HUES6 (cell line): ENCODE measurements around the gene CAVIN3.

Source experiments
- H3K27ac ChIP-seq: 2 replicates; pipeline ENCODE4 v1.7.0; 2013; ENCODE audit warnings: low read depth, mild to moderate bottlenecking, low read length, inconsistent platforms
- H3K27me3 ChIP-seq: 2 replicates; pipeline ENCODE4 v1.6.1; 2013; ENCODE audit warnings: low read length; ENCODE audit not compliant: control insufficient read depth, insufficient read depth
- H3K36me3 ChIP-seq: 2 replicates; pipeline ENCODE4 v1.6.1; 2013; ENCODE audit warnings: low read length; ENCODE audit not compliant: control insufficient read depth, insufficient read depth
- H3K4me1 ChIP-seq: 2 replicates; pipeline ENCODE4 v1.6.1; 2013; ENCODE audit warnings: low read length; ENCODE audit not compliant: control insufficient read depth, insufficient read depth
- H3K4me3 ChIP-seq: 2 replicates; pipeline ENCODE4 v1.5.1; 2013; ENCODE audit warnings: low read depth, low read length
- H3K9ac ChIP-seq: one replicate; pipeline ENCODE4 v1.6.1; 2013; ENCODE audit warnings: mild to moderate bottlenecking, low read length
- H3K9me3 ChIP-seq: 2 replicates; pipeline ENCODE4 v1.6.1; 2013; ENCODE audit warnings: low read depth, low read length; ENCODE audit not compliant: control insufficient read depth, insufficient read depth

The CAVIN3 gene, protein sequence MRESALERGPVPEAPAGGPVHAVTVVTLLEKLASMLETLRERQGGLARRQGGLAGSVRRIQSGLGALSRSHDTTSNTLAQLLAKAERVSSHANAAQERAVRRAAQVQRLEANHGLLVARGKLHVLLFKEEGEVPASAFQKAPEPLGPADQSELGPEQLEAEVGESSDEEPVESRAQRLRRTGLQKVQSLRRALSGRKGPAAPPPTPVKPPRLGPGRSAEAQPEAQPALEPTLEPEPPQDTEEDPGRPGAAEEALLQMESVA

DNA sequence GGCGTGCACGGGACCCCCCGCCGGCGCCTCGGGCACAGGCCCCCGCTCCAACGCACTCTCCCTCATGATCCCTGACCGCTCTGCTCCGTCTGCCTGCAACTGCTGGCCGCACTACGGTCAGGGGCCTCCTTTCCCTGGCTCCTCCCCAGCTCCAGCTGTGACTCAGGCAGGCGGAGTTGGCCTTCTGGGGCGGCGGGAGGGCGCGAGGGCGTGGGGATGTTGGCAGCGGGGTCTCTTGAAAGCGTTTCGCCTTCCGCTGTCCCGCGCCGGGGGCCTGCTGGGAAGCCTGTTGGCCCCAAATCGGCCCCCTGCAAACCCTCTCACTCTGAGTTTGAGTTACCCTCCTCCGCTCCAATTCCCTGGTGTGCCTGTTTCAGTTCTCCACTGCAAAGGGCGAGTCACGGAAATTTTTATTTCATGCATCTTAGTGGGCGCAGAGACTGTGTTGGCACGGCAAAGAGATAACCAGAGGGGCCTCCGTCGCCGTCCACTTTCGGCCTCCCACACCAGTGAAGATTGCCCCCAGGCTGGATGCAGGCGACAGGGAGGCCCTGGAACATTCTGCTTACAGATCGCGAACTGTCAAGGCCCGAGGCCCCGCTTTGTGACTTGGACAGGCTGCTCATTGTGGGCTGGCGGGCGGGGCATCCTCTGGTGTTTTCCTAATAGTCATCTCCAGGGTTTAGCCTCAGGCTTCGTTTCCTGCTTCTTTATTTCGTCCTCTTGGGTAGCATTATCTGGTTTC lies at the start of gene CAVIN3:
Gene CAVIN3, minus strand, starts transcription at position 91 of the 745 bp plus-strand sequence. Its CDS starts 25 bp downstream, at position 66.
- H3K9me3 ChIP-seq = no peaks in the 10 kb centered on the region
- peak within 1 kb of the TSS; percentile 88 for H3K27ac ChIP-seq
- H3K9ac ChIP-seq = peak within 1 kb of the TSS; percentile 98
- peak within 1 kb of the TSS; percentile 85 for H3K4me3 ChIP-seq
- no peaks in the 10 kb centered on the region for H3K36me3 ChIP-seq
- no peaks in the 10 kb centered on the region for H3K27me3 ChIP-seq
- peaks cover 46% of the 10 kb centered on the region for H3K4me1 ChIP-seq

DNA sequence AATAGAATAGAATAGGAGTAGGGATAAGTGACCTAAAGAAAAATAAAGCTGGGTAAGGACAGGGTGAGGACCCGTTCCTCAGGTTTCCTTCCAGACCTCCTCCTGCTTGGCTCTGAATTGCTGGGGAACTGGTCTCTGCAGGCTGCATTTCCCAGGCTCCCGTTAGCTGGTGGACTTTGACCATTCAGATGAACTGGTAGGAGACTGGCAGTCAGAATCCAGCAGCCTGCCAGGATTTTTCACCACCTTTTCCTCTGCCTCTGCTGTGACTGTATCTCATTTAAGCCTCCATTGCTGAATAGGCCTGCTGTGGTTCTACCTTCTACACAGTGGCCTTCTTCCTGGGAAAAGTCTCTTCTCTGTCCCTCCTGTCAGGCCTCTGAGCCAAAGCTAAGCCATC lies 45.4 kb upstream of the CAVIN3 start:
- H3K4me1 ChIP-seq = peaks cover 4% of the 10 kb centered on the region; the same call in 1 of the 2 replicates
- H3K4me3 ChIP-seq = no peak overlapping the region
- no peaks in the 10 kb centered on the region for H3K9me3 ChIP-seq
- no peak overlapping the region for H3K27ac ChIP-seq
- no peaks in the 10 kb centered on the region for H3K36me3 ChIP-seq
- H3K9ac ChIP-seq = no peak overlapping the region
- no peaks in the 10 kb centered on the region for H3K27me3 ChIP-seq

DNA sequence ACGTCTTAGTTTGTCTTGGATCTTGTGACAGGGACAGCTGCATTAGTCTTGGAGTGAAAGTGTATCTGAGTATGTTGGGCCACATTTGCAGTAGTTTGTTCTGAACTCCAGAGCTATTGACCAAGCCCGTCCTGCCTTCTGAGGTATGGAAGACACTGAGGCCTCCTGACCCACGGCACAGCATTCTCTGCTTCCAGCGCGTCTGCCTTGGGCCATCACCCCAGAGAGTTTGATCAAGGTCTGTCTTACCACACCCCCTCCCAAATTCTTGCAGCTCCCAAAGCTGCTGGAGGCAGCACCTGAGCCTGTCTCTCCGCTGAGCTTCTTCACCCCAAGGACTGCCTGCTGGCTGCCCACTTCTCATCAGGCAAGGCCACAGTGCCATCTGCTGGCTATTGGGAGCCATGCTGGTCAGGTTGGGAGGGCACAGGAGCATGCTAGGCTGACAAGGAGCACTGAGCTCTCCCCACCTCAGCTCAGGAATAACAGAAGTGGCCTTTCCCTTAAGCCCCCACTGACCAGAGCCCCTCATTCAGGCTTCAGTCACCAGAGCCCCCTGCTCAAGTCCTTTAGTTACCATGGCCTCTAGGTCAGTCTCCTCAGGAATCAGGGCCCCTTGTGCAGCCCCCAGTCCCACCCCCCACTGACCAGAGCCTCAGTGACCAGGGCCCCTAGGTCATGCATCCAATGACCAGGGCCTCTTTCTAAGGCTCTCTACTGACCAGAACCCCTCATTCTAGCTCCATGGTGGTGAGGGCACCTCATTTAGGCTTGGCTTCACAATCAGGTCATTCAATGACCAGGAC lies 42.8 kb upstream of the CAVIN3 start:
- Histone ChIP-seq H3K9me3 (no peaks in the 10 kb centered on the region), H3K27ac (no peak overlapping the region), H3K4me1 (peaks cover 4% of the 10 kb centered on the region; the same call in 1 of the 2 replicates), H3K9ac (no peak overlapping the region), H3K36me3 (no peaks in the 10 kb centered on the region), H3K27me3 (no peaks in the 10 kb centered on the region), H3K4me3 (no peak overlapping the region)

DNA sequence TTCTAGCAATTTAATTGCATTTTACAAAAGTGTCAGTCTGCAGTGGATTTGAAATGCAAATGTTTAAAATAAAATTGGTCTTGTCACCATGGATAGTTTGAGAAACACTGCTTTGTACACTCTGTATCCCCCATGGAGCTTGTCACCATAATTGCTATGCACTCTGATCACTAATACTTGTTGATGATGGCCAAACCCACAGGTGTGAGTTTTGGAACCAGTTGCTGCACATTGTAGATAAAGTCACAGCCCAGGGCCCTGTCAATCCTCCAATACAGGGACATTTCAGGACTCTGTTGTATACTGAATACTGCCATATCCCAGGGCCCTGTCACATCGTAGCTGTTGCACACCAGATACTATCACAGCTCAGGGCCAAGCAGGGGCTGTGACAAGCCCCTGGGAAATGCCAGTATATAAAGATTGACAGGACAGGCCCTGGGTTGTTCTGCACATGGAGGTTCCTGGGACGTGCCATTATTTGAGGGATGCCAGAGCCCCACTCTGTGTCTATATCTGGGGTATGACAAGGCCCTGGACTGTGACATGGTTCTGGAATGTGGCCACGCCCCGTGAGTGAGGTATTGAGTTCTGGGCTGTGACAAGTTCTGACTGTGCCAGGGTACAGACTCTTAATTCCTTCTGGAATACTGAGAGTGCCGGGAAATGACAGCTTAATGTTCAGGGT lies 42.0 kb upstream of the CAVIN3 start:
- H3K9me3 ChIP-seq = no peaks in the 10 kb centered on the region
- H3K9ac ChIP-seq = no peak overlapping the region
- H3K4me1 ChIP-seq = peaks cover 4% of the 10 kb centered on the region; the same call in 1 of the 2 replicates
- no peaks in the 10 kb centered on the region for H3K27me3 ChIP-seq
- no peaks in the 10 kb centered on the region for H3K36me3 ChIP-seq
- H3K4me3 ChIP-seq = no peak overlapping the region
- H3K27ac ChIP-seq = no peak overlapping the region

DNA sequence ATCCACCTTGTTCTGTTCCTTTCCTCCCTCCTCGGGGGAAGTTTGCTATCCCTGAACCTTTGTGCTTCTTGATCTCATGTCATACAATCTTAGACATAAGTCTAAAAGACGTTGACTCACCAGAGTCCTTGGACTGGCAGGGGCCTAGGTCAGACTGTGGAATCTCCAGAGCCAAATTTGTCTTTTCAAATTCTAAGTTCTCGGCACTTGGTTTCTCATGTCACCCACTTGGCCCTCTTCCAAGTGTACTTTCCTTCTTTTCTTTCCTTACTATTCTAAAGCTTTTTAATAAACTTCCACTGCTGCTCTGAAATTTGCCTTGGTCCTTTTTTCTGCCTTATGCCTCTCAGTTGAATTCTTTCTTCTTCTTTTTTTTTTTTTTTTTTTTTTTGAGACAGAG lies 39.9 kb upstream of the CAVIN3 start:
- no peaks in the 10 kb centered on the region for H3K36me3 ChIP-seq
- no peak overlapping the region for H3K4me3 ChIP-seq
- H3K9me3 ChIP-seq = no peaks in the 10 kb centered on the region
- H3K27me3 ChIP-seq = no peaks in the 10 kb centered on the region
- no peak overlapping the region for H3K27ac ChIP-seq
- no peak overlapping the region for H3K9ac ChIP-seq
- H3K4me1 ChIP-seq = peaks cover 4% of the 10 kb centered on the region; the same call in 1 of the 2 replicates

DNA sequence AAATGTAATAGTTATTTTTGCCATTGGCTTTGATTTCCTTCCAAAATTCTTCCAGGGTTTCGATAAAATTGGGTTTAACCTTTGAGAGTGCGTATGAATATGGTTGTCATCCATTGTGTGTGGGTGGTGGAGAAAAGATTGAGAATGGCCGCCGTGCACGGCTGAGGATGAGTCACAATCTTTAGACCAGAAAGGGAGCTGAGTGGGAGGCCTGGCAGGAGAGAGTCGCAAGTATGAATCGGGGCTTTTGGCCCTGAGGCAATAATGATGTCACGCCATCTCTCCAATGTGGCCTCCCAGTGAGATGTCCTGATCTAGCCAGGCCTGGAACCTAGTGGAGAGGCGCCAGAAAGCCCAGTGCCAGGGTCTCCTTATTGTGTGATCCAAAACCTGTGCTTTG lies 36.9 kb upstream of the CAVIN3 start:
- Histone ChIP-seq H3K4me3 (no peak overlapping the region), H3K27ac (no peak overlapping the region), H3K27me3 (no peaks in the 10 kb centered on the region), H3K36me3 (no peaks in the 10 kb centered on the region), H3K9me3 (no peaks in the 10 kb centered on the region), H3K9ac (no peak overlapping the region), H3K4me1 (no peaks in the 10 kb centered on the region; the same call in 1 of the 2 replicates)

DNA sequence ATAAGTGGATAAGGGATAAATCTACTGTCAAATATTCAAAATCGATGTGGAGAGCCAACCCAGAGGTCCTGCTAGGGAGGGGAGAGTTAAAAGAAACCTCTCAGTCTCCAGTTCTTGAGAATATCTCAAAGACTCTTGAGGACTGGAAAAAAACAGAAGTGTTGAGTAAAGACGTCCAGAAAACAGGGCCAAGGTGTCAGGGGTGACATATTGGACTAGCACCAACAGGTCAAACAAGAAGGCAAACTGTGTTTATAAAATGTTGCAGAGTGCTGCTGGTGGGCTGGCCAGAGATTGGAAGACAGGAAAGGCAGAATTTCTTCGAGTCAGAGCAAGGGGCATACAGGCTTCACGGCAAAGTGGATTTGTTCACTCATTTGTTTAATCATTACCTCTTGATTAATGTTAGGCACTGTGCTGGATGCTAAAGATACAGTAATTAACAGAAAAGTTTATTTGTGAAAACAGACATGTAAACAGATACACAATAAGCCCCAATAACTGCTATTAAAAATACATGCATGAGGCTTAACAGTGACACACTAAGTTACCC lies 36.3 kb upstream of the CAVIN3 start:
- H3K27ac ChIP-seq = no peak overlapping the region
- H3K9ac ChIP-seq = no peak overlapping the region
- H3K36me3 ChIP-seq = no peaks in the 10 kb centered on the region
- H3K4me1 ChIP-seq = peaks cover 3% of the 10 kb centered on the region; the same call in 1 of the 2 replicates
- no peaks in the 10 kb centered on the region for H3K27me3 ChIP-seq
- H3K9me3 ChIP-seq = no peaks in the 10 kb centered on the region
- H3K4me3 ChIP-seq = no peak overlapping the region

DNA sequence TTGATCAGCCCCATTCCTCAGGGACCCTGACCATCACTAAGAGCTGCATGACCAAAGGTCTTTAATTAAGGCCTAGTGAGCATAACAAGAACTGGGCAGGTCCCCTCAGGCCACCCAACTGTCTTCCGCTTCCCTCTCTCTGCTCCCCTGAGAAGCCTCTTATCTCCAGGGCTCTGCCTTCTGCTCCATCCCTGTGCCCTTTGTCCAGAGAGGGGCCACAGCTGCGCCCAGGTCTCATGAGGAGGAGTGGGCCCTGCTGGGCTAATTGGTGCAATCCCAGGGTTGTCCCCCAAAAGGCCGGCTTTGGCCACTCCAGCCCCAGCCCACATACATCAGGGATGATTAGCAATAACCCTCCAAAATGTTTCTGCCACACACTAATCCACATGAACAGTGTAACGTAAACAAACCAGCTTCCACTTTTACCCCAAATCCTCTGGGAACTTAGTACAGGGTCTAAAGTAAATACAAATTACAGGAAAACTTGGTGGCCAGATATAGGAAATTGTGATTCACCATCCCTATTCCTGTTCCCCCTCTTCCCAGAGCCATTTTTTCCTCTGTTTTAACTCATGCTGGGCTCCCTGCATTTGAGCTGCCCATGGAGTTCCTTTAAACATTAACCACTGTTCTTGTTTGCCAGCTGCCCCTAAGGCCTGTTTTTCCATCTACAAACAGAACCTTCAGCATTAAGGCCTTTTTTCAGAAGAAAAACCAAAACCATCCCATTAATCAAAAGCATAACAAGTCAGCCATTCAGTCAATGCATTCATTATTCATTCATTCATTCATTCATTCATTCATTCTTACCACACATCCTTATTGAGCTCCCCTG lies 34.6 kb upstream of the CAVIN3 start:
- no peak overlapping the region for H3K4me3 ChIP-seq
- peaks cover 3% of the 10 kb centered on the region; the same call in 1 of the 2 replicates for H3K4me1 ChIP-seq
- H3K9me3 ChIP-seq = no peaks in the 10 kb centered on the region
- H3K27me3 ChIP-seq = no peaks in the 10 kb centered on the region
- H3K36me3 ChIP-seq = no peaks in the 10 kb centered on the region
- no peak overlapping the region for H3K27ac ChIP-seq
- H3K9ac ChIP-seq = no peak overlapping the region

DNA sequence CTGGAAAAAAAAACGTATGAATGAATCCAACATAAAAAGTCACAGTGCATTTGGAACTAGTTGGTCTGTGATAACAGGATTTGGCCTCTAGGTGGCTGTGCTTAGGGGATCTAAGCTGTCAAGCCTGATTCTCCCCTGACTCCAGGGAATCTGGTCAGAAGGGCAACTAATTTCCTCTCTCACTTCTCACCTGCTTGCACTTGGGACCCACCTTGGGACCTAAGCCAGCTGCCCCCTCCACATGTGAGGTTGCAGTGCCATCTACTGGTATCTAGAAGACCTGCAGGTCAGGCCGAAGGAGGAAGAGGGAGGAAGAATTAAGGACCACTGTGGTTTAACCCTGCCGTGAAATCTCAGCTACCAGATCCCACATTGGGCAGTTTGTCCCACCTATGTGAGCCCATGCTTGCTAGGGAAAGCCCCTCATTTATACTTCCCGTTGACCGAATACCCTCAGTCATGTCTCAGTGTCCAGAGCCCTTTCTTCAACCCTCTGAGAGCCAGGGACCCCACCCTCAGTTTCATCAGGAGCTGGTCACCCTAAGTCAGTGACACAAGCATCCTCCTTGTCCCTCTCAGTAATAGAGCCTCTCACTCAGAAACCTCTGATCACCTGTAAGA lies 33.2 kb upstream of the CAVIN3 start:
- Histone ChIP-seq H3K4me1 (peaks cover 3% of the 10 kb centered on the region; the same call in 1 of the 2 replicates), H3K4me3 (no peak overlapping the region), H3K9me3 (no peaks in the 10 kb centered on the region), H3K27me3 (no peaks in the 10 kb centered on the region), H3K9ac (no peak overlapping the region), H3K36me3 (no peaks in the 10 kb centered on the region), H3K27ac (no peak overlapping the region)
